Stimulated activated naive CD4-positive, alpha-beta T cell (primary cell): ENCODE measurements around the gene HS3ST1.

ENCODE experiments used
- DNase-seq, 6 experiments: peaks; one replicate each; lab custom pipeline; 2025; lab: John Stamatoyannopoulos, UW

The HS3ST1 gene

DNA sequence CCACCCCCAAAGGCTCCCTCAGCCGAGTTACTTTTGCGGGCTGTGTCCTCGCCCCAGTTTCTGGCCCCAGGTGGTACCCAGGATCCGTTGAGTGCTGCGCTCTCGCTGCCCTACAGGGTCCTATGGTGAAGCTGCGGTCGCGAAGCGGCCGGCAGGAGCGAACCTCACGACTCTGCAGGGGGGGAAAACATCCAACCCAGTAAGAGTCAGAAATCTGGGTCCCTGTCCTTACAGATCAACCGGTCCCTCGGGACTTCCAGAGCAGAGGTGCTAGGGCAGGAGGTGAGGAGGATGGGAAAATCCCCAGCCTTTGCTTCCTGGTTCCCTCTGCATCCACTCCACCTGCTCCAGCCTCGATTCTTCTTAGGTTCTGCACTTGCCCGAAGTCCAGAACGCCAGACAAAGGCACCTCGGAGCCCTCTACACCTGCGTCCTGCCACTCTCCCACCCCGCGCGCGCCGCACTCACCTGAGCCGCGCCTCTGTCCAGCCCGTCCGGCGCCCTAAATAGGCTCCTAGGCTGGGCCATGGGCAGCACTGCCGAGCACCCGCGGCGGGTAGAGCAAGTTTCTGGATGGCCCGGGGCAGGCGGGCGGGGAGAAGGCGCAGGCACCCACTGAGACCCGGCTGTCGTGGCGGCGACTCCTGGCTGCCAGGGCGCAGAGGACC is at the start of gene HS3ST1:
Gene HS3ST1, minus strand, starts transcription at position 664 of the 668 bp plus-strand sequence. CDS start 28,889 bp downstream, outside the sequence.
- no peak for DNase-seq

DNA sequence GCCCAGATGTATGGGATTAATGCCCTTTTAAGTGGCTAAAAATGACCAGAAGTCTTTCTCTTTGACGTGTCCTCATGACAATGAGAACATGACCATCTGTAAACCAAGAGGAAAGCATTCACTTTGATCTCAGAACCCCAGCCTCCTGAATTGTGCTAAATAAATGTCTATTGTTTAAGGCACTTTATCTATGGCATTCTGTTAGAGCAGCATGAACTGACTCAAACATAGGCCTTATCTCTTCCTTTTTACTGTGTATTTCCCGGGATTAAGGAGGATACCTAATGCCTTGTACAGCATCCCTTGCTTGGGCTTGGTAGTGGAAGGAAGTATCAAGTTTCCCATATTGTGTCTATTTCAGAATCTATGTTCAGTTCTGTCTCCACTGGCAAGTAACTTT is 47.2 kb upstream of the HS3ST1 start:
- no peak for DNase-seq

DNA sequence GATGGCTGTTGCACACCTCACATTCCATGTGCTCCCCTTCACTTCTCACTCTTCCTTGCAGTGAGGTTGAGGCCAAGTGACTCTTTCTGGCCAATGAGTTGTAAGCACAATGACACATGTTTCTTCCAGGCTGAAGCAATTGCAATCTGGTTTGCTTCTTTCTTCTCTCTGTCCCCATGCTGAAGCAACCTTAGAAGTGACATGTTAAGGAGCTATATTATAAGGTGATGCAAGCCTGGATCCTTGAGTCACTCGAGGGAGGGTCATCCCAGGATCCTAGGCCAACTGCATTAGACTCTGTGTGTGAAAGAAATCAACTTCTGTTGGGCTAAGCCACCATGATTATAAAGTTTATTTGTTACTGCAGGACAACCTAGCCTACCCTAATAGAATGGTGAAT is 45.5 kb upstream of the HS3ST1 start:
- DNase-seq = no peak

DNA sequence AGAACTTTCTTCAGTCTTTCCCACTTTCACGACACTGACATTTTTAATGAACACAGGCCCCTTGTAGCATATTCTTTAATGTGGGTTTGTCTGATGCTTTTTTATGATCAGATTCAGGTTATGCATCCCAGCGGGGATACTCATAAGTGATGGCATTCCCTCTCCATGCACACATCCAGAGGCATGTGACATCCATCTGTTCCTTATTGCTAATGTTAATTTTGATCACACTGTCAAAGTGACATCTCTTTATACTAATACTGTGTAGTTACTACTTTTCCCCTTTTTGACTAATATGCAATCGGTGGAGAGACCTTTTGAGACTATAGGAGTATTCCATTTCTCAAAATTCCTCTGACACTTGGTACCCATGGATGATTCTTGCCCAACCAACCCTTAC is 43.8 kb upstream of the HS3ST1 start:
- DNase-seq = no peak

DNA sequence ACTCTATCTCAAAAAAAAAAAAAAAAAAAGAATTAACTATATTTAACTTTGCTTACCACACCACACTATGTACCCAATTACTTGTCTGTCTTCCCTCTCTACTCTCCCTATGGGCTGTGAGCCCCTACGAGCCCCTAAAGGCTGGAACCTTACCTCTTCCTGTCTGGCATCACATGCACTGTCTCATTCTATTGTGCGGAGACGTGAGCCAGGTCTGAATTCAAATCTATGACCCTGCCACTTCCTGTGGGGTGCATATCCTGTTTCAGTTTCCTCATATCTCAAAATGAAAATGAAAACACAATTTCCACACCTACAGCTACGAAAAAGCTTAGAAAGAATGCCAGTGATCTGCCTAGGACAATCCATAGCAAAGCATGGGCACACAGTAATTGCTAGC is 42.9 kb upstream of the HS3ST1 start:
- peak; percentile 1 to 79 (median 63) for DNase-seq

DNA sequence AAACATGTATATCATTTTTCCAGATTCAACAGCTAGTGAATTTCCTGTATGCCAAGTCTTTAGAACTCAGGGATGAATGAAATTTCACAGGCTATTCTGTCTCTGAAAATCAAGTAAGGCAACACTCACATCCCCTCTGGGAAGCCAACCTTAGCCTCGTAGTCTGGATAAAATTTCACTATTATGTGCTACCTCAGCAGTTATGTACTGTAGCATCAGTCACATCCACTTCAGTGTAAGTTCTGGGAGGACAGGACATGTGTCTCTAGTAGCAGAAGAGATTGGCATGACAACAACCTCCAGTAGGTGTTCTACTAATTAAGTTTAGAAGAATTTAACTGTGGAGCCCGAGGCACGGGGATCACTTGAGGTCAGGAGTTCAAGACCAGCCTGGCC is 42.4 kb upstream of the HS3ST1 start:
- DNase-seq = peak in 1 of 6 experiments; percentile 26

DNA sequence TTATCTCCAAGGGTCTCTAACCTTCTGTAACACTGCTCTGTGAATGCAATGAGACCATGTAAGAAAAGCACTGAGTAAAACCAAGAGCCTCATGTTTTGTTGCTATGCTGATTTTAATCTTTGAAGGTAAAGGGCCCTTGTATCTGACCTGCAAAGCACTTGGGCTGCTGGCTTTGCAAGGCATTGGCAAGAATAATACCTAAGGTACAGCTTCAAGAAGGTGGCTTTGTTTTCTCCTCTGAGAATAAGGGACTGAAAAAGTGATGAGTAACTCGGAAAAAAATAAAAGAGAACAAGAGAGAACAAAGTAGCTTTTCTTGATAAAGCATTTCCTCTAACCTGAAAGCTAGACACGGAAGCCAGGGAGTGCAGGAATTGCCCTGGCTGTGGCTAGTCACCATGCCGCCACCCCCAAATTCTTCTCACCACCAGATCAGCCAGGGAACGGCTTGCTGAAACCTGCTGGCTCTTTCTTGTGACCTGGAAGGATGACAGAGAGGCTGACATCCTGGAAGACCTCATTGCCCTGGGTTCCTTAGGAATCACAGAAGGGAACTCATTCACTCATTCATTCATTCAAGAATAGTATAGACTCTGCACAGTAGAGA is 41.8 kb upstream of the HS3ST1 start:
- peak in 2 of 6 experiments; percentile 6 to 23 for DNase-seq

DNA sequence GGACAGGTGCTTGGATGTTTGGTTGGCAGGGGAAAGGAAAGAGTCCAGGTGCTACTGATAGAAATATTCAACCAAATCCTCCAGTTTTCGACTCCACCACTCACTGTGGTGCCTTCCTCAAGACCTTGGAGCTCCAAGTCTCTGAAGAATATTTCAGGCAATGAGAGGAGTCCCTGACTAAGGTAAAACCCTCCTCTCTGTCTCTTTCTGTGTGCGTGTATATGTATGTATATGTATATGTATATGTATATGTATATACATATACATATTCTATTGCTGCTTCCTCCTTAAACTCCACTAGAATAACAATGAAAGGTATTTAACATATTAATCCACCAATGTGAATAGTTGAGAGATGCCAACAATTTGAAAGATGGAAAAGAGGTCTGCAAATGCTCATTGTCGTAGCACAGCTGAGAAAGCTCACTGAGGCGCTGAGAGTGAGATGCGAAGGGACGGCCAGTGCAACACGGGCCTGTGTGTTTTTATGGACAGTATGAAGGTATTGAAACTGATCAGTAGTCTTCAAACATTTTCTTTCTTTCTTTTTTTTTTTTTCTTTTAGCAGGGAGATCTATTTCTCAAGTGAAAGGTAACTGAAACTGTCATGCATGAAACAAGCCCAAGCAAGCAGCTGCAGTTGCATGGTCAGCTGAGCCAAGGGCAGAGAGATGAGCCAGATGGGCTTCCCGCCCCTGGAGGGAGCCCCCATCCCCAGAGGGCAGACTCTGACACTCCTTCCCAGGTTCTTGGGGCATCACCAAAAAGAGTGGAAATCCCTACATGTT is 41.1 kb upstream of the HS3ST1 start:
- DNase-seq = no peak

DNA sequence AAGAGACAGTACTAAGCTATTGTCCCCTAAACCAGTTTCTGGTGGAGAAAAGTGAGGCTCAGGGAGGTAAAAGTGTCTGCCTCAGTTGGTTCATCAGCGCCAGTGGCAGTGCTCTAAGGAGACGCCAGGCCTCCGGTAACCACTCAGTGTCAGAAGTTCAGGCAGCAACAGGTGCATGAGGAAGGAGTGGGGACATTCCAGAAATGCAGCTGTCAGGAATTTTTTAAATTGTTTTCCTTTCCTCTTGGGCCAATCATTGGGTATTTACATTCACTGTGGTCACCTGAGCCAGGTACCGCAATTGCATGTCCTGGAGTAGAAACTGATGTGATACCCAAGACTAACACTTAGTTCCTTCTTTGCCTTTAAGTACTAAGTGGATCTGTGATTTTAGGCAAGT is 40.2 kb upstream of the HS3ST1 start:
- no peak for DNase-seq

DNA sequence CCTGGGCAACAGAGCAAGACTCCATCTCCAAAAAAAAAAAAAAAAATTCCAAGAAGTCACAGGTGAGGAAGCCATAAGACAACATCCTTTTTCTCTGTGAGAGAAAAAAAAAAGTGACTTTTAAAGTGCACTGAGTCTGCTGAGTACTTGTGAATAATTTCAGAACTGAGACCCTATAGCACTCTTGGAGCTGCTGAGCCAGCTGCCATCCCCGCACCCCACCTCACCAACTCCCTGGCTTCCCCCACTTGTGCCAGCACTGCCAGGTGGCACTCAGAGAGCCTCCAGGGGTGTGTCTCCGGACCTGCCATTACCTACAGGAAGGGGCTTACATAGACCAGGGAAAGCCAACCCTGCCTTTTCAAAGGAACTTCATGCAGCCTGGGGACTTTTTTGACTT is 39.2 kb upstream of the HS3ST1 start:
- DNase-seq = no peak

DNA sequence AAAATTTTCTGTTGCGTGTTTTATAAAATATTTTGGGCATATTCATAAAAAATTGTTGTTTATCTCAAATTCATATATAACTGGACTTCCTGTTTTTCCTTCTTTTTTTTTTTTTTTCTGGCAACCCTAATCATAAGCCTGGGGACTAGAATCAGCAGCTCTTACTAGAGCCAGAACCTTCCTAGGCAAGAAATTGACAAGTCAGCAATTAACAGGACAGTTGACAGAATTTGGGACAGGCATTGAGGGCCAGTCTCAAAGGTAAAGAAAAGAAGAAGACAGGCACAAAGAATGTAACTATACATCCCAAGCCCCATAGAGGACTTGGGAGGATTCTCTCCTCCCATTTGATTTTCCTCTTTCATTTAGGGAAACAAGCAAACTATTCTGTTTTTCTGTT is 35.0 kb upstream of the HS3ST1 start:
- DNase-seq = no peak

DNA sequence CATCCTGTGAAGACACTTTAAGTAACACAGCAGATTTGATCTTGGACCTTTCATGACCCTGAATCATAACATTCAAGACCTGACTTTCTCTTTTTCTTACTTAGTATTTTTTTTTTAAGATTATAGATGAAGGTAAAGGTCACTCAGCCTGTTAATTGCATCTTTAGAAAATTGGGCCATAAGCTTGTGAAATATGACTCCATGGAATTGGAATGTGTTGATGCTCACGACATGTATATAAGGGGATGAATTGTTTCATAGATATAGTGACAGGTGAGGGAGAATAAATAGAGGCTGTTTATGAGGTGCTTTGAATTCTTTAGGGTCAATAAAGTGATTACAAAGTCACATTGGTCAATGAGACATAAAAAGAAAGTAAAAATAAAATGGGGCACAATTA is 27.7 kb upstream of the HS3ST1 start:
- no peak for DNase-seq

DNA sequence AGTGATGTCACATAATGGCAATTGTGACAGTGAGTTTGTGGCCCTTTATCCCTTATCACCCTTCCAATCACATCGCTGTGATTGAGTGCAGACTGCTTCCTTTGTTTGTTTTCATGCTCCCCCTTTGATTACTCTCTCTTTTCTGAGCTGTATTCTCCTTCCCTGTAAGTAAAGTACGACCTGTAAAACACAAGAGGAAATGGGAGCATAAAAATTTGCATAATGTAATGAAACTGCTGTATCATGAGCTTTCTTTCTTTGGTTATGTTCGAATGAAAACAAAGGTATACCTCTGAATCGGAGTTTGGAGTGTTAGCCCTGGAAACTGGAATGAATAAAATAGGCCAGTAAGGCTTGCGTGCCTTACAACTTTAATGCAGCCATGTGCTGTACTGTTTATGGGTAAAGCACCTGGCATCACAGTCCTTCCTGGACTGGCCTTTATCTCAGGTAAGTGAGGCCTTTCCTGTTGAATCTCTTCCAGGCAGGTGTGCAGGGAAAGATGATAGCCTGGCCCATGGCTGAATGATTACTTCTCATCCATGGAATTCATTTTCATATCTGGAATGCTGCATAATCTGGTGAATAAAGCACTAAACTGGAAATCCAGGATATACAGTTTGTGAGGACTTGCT is 26.6 kb upstream of the HS3ST1 start:
- DNase-seq = no peak

DNA sequence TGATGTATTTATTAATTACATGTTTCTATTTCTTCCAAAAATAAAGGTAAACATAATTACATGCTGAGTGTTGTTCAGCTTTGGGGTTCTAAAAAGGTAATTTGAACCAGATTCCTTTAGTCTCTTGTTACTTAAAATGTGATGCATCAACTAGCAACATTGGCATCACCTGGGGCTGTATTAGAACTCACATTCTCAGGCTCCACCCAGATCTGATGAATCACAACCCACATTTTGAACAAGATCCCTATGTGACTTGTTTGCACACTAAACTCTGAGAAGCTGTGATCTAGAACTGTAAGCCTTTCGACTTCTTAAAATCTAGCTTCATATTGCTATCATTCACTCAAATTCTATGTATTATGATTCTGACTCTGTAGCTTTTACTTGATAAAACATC is 23.0 kb upstream of the HS3ST1 start:
- DNase-seq = no peak

DNA sequence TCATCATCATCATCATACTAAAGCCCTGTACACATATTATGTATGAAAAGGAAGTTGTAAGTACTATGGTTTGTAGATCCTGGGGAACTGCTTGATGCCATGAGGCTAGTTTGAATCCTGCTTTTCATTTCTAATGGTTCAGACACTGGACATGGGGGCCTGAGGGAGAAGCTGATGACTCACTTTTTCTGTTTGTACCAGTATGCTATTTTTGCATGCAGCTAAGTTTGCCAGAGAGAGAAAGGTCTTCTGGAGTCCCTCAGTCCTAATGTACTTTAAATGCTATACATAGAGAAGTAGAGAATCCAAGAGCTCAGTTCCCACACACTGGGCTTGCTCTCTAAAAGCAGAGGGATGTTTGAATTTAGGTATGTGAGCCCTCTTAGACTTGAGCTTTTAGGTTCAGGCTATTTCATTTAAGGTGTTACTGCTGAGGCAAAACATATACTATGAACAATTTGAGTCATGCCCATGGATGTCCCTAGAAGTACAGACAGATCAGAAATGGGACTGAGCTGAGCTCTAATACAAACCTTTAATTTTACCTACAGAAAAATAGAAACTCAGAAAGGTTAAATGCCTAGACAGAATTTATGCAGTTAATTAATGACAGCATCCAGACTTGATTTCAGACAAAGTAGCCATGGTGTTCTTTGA is 17.6 kb upstream of the HS3ST1 start:
- DNase-seq = no peak

DNA sequence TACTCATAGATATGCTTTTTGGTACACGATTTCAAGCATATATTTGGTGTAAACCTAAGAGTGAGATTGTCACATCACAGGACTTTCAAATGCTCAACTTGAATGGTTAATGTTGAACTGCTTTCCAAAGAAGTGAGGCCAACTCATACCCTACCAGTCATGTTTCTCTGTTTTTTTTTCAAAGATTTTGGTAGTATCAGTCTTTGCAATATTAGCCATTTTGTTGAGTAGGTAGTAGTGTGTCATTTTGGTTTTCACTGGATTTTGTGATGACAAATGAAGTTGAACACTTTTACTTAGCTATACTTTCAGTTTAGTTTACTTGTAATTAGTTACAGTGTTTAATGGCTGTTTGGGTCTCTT is 12.5 kb upstream of the HS3ST1 start:
- no peak for DNase-seq

DNA sequence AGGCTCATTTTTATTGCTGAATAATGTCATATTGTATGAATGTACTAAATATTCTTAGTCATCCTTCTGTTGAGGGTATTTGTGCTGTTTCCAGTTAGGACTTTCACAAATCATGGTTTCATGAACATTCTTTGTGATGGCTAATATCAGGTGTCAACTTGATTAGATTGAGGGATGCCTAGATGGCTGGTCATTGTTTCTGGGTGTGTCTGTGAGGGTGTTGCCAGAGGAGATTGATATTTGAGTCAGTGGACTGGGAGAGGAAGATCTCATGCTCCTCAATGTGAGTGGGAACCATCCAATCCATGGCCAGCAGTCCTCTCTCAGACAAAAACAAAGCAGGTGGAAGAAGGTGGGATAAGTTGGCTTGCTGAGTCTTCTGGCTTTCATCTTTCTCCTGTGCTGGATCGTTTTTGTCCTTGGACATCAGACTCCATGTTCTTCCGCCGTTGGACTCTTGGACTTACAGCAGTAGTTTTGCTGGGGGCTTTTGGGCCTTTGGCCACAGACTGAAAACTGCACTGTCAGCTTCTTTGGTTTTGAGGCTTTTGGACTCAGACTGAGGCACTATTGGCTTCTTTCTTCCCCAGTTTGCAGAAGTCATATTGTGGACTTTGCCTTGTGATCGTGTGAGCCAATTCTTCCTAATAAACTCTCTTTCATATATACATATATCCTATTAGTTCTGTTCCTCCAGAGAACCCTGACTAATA is 11.9 kb upstream of the HS3ST1 start:
- DNase-seq = no peak

DNA sequence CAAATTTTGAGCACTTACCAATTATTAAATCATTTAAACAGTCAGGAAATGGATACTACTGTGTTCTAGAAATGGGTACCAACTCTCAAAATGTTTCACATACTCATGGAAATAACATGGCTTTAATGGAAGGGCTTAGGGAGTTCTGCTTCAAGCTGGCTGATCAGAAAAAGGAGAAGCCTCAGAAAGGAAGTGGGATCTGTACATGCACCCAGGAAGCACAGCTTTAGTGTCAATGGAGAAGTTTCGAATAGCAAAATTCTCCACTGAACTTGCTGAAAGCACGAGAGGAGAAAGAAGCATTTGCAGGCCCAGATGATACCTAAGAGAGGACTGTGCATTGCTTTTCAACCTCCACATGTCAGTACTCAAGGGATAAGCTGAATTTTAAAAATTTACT is 11.1 kb upstream of the HS3ST1 start:
- DNase-seq = no peak

DNA sequence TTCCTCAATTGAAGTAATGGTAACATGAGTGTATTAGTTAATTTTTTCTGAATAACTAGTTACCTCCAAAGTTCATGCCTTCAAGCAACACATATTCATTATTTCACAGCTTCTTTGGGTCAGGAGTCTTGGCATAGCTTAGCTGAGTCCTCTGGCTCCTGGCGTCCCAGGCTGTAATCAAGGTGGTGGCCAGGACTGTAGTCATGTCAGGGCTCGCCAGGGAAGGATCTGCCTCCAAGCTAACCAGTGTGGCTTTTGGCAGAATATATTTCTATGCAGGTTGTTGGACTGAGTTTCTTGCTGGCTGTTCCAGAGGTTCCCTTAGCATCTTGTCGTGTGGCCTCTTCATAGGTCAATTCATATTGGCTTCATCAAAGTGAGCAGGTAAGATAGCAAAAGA is 10.0 kb upstream of the HS3ST1 start:
- no peak for DNase-seq

DNA sequence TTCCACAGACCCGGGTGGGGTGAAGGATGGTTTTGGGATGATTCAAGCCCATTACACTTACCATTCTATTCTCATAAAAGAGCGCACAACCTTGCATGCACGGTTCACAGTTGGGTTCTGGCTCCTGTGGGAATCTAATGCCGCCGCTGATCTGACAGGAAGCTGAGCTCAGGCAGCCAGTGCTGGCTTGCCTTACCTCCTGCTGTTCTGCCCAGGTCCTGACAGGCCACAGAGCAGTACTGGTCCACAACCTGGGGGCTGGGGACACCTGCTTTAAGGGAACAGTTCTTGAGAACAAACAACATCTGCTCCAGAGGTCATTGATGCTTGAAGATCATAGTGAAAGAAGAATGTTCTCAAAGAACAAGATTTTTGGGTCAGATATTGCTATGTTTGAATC is 8.0 kb upstream of the HS3ST1 start:
- no peak for DNase-seq

DNA sequence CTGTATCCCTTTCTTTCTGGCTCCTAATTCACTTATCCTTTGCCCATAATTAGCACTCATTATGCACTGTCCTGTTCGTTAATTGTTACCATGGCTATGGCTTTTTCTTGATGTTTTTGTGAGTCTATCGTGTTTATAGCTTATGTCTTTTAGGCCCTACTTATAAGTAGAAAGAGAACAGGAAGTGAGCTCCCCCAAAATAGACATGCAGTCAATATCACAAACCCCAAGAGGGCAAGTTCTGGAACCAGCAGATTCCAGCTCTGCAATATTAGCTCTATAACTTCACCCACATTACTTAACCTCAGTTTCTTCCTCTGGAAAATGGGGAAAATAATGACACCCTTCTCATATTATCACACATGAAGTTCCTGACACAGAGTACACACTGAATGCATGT is 7.4 kb upstream of the HS3ST1 start:
- DNase-seq = no peak

DNA sequence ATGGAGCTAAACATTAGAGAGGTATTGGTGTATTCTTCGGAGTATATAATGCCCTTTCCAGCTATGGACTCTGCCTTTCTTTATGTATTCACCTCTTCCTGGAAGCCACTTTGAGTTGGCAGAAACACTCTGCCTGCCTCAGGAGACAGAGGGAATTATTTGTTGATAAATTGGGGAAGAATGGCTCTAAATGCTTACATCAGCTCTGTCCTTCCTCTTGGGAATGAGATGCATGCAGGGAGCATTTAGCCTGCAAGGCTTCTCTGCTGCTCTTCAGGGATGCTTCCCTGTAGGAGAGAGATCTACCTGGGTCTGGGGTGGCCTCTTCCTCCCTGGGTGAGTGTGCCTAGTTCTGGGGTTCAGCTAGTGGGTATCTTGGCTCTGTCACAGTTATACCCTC is 6.9 kb upstream of the HS3ST1 start:
- DNase-seq = no peak
